Stimulated activated CD4-positive, alpha-beta T cell treated with anti-CD3 and anti-CD28 coated beads, Interleukin-2, amount 100 ng/mL, for 4 hours (primary cell): ENCODE measurements around the gene PCDHA5.
"Not testable (repeated sequence)": the region's sequence is repeated elsewhere in the genome, so short reads cannot be mapped to it uniquely, and the experiment has no call there.

Source experiments
- DNase-seq: peaks from one replicate; pipeline ENCODE4 v3.0.0-alpha.2; 2020; ENCODE audit warnings: low read depth

The PCDHA5 gene

GRCh38 chr5:140823475-140823874, 2.1 kb downstream of the PCDHA5 start:
- no peak for DNase-seq

GRCh38 chr5:140827704-140828361, 6.4 kb downstream of the PCDHA5 start, which contains the start of gene PCDHA6:
Gene PCDHA6 (plus strand): TSS chr5:140827960. CDS start chr5:140828092, 132 bp downstream.
- DNase-seq, result no peak

GRCh38 chr5:140828362-140828737, 6.9 kb downstream of the PCDHA5 start:
- no peak for DNase-seq

GRCh38 chr5:140829511-140830501, 8.4 kb downstream of the PCDHA5 start:
- not testable (repeated sequence) for DNase-seq

GRCh38 chr5:140833993-140834392, 12.6 kb downstream of the PCDHA5 start, which contains the start of gene PCDHA7:
Gene PCDHA7 (plus strand): TSS chr5:140834269. CDS start chr5:140834384, 115 bp downstream.
- DNase-seq, result no peak

GRCh38 chr5:140834439-140835008, 13.1 kb downstream of the PCDHA5 start:
- not testable (repeated sequence) for DNase-seq

GRCh38 chr5:140835622-140836510, 14.5 kb downstream of the PCDHA5 start:
- no peak for DNase-seq

GRCh38 chr5:140840978-140841962, 19.9 kb downstream of the PCDHA5 start, which contains the start of gene PCDHA8:
Gene PCDHA8 (plus strand): TSS chr5:140841187. CDS start chr5:140841322, 135 bp downstream.
- DNase-seq, result no peak

- DNase-seq, result no peak
These were observed 21.7 kb downstream of the PCDHA5 start for GRCh38 chr5:140842798-140843733.

- DNase-seq, result not testable (repeated sequence)
These were observed 27.0 kb downstream of the PCDHA5 start, which contains the start of gene PCDHA9 for GRCh38 chr5:140848139-140849102. Gene PCDHA9 (plus strand): TSS chr5:140848382. CDS start chr5:140848496, 114 bp downstream.

GRCh38 chr5:140849831-140850634, 28.6 kb downstream of the PCDHA5 start:
- not testable (repeated sequence) for DNase-seq

- no peak for DNase-seq
These were observed 34.6 kb downstream of the PCDHA5 start, which contains the start of gene PCDHA10 for GRCh38 chr5:140855772-140856674. Gene PCDHA10 (plus strand): TSS chr5:140855897. CDS start chr5:140856049, 152 bp downstream.

GRCh38 chr5:140857177-140857986, 36.0 kb downstream of the PCDHA5 start:
- no peak for DNase-seq

GRCh38 chr5:140857987-140858240, 36.5 kb downstream of the PCDHA5 start:
- no peak for DNase-seq
